Hepatocyte (in vitro differentiated cells): ENCODE data around the gene TMEM8B.

ENCODE experiments used
- EZH2 ChIP-seq: fragments of 200-600 bp; sonication (generic); IDR thresholded peaks from 2 replicates; pipeline ENCODE4 v1.6.1; 2016; ENCODE audit warnings: antibody characterized with exemption, mild to moderate bottlenecking, borderline replicate concordance
- TF ChIP-seq, protein P1 (sequence below): fragments of 200-600 bp; sonication (generic); IDR thresholded peaks from 2 replicates; pipeline ENCODE4 v1.5.1; 2016; ENCODE audit warnings: antibody characterized with exemption, mild to moderate bottlenecking; ENCODE audit not compliant: poor library complexity

DNA sequence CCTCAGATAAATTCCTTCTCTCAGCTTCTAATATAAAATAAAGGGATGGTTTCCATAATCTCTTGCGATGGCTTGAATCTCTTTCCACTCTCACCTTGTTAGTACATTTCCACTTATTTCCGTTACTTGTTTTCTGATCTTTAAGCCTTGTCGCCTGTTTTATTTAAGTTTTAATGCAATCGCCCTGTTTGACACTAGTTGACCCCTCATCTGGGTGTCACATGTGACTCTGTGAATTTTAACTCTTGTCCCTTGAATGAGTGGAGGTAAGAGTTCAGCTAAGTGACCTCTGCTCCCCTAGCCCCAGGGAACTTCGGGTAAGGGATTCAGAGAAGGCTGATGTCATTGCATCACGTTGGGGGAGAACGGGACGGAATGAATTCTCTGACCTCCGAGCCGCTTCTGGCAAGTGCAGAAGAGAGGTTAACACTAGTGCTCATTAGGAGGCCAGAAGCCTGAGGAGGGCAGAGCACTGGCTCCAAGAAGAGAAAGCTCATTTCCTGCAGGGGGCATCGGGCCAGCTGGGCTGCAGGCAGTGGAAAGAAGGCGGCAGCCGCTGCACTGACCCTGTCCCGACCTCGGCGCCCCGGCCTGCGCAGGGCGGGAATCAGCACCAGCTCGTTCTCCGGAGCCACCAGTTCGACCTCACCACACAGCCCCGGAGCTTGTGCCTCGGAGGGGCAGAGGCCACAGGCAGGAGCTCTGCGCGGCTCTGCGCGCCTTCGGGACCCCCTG lies 14.8 kb upstream of the TMEM8B start:
- TF ChIP-seq, protein P1, sequence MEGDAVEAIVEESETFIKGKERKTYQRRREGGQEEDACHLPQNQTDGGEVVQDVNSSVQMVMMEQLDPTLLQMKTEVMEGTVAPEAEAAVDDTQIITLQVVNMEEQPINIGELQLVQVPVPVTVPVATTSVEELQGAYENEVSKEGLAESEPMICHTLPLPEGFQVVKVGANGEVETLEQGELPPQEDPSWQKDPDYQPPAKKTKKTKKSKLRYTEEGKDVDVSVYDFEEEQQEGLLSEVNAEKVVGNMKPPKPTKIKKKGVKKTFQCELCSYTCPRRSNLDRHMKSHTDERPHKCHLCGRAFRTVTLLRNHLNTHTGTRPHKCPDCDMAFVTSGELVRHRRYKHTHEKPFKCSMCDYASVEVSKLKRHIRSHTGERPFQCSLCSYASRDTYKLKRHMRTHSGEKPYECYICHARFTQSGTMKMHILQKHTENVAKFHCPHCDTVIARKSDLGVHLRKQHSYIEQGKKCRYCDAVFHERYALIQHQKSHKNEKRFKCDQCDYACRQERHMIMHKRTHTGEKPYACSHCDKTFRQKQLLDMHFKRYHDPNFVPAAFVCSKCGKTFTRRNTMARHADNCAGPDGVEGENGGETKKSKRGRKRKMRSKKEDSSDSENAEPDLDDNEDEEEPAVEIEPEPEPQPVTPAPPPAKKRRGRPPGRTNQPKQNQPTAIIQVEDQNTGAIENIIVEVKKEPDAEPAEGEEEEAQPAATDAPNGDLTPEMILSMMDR: peak; percentile 35
- no peak for TF ChIP-seq EZH2
